SK-N-DZ (cell line): Measurements from ENCODE around the gene DPYSL3.
"Not testable (repeated sequence)": the region's sequence is repeated elsewhere in the genome, so short reads cannot be mapped to it uniquely, and the experiment has no call there.

Experiments
- DNase-seq: peaks from one replicate; pipeline ENCODE4 v3.0.0-alpha.2; 2015; ENCODE audit warnings: low spot score
- small RNA-seq, 2 experiments: library from RNA; depleted of rRNA; stranded (forward); fragments of <200 nt; gene quantifications; one replicate each; pipeline ENCODE3, GENCODE V24; 2014

The DPYSL3 gene

GRCh38 chr5:147371290-147371689, 138.6 kb downstream of the DPYSL3 start:
- no peak for DNase-seq

DNA sequence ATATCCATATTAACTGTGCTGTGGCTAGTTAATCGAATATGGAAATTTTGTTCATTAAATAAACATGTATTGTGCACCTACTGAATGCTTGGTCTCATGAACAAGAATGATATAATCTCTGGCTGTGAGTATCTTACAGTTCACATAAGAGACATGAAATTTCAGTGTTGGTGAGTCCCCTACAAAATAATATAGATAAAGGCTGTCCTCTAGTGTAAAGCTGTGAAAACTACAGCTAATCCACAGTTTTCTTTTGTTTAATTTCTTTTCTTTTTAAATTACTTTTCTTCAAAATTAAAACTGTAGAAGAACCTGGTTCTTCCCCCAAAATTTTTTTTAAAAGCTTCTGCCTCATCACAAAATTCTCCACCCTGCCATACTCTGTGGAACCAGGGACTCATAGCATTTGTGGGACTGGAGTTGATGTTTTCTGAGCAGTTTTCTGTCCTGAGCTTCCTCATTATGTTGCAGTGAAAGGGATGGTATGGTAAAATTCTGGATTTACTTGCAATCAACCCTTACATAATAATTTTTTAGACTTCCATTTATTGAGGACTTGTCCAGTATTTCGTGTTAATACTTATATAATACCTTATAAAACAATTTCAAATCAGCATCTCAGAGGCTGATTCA, 140.0 kb downstream of the DPYSL3 start:
- no peak for DNase-seq

GRCh38 chr5:147367381-147367780, 142.5 kb downstream of the DPYSL3 start:
- DNase-seq: not testable (repeated sequence)

- DNase-seq: no peak
Observed at GRCh38 chr5:147361441-147362175, 148.3 kb downstream of the DPYSL3 start.

DNA sequence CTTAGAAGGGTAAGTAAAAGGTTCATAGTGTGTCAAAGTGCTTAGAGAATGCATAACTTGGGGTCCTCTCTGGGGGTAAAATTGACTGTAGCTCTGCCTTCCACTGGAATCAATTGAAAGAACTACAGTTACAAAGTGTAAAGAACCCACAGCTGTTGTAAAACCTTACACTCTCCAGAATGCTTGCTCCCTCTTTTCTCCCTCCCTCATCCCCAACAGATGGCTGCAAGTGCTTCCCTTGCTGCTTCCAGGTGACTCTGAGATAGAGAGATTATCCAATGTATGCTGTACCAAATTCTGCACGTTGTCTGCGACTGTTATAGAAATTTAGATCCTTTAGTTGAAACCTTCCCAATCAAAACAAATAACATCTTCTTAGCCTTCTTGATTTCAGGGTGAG, 149.1 kb downstream of the DPYSL3 start:
- no peak for DNase-seq

GRCh38 chr5:147359581-147359980, 150.3 kb downstream of the DPYSL3 start:
- DNase-seq: no peak

- DNase-seq: no peak
Observed at GRCh38 chr5:147359101-147359500, 150.8 kb downstream of the DPYSL3 start.

DNA sequence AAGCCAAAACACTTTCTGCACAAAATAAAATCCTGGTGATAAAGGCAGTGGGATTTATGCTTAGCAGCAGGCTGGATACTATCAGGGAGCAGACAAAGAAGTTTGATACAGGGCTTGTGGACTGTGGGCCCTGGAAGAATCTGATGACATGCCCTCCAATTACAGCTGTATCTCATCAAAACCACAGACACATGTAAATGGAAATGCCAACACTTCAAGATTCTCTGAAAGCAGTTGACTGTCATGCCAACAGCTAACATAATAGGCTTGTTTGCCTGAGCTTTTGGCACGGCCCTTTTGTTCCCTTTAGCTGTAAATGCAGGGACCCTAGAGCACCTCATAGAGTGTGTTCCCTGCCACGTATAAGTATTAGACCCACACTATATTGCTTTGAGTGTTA, 160.6 kb downstream of the DPYSL3 start:
- no peak for DNase-seq

- DNase-seq: no peak
Observed at GRCh38 chr5:147348451-147348850, 161.4 kb downstream of the DPYSL3 start.

GRCh38 chr5:147348046-147348445, 161.8 kb downstream of the DPYSL3 start:
- no peak for DNase-seq

DNA sequence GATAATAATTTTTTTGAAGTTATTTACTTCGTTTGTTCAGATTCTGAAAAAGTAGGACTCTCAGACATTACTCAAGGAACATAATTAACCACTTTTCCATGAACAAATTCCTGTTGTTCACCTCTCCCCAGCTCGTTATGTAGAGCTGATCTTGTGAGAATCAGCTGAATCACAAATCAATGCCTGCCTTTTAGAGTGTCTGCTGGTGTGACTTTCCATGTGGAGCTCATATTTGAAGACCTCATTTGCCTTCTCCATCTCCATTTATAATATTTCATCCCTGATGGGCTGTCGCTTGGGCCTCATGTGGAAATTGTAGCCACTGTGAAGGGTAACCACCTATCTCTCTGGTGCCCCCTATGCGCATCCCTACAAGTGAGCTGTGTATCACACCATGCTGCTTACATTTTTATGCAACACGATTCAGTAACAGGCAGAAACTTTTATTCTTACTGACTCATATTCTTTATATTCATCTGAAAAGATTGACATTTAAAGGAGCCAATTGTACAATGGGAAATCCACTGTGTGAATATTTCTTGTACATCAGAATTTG, 163.8 kb downstream of the DPYSL3 start:
- DNase-seq: peak; percentile 18

GRCh38 chr5:147344861-147345260, 165.0 kb downstream of the DPYSL3 start:
- DNase-seq: no peak

DNA sequence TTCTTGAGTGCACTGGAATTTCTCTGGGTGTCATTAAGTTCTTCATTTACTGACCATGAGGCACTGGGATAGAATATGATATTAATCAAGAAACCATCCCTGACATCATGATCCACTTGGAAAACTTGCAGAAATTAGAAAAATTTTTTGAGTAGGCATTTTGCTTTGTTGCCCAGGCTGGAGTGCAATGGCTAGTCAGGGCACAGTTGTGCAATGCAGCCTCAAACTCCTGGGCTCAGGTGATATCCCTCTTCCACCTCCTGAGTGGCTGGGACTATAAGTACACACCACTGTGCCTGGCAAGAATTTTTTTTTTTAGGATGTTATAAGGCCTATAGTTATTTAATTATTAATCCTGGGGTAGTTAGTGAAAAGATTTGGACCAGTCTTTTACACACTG, 168.5 kb downstream of the DPYSL3 start:
- DNase-seq: no peak

DNA sequence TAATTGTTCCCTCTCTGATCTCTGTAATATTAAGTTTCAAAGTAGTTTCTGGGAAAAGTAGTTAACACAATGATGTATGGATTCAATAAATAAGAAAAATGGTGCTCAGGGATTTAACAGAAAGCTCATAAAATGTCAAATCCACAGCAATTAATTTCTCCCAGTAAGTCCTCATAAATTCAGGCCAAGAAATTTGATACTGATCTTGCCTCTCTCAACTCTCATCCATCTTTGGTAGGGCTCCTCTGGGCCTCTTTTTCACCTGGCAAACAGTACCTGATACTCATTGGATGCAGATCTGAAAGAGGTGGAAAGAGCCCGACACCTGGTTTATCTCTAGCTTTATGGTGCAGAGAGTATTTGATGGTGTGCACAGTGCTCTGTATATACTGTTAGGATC, 168.9 kb downstream of the DPYSL3 start:
- no peak for DNase-seq

Small RNAs within 50 kb of the gene (small RNA-seq; reads per million reads assigned to genes)
- gene AC011373.1: 0 reads per million in 2 experiments
